Ascending aorta (tissue), 2 donors: ENCODE data around the gene NEDD9. TPM values are rescaled to one million over a fixed set of nuclear protein-coding genes. Genes with fewer than 3 reads are reported as not detected.
A peak's percentile ranks its signal among the peaks of the same experiment; 100 is the strongest.

Experiments used
- DNase-seq, 2 donors: peaks; one replicate each; pipeline ENCODE4 v3.0.0-alpha.2; 2019; ENCODE audit warnings: low spot score in 2 of 2
- H3K27ac ChIP-seq, 2 donors: fragments of 200-600 bp; sonication (generic); one replicate each; pipeline ENCODE4 v1.5.1; 2016 to 2017; ENCODE audit warnings: mild to moderate bottlenecking in 1 of 2
- H3K27me3 ChIP-seq: fragments of 200-600 bp; sonication (generic); one replicate; pipeline ENCODE4 v1.5.1; 2017
- H3K36me3 ChIP-seq, 2 donors: fragments of 200-600 bp; sonication (generic); one replicate each; pipeline ENCODE4 v1.5.1; 2016
- H3K4me1 ChIP-seq, 2 donors: fragments of 200-600 bp; sonication (generic); one replicate each; pipeline ENCODE4 v1.5.1; 2016 to 2017; ENCODE audit warnings: mild to moderate bottlenecking in 1 of 2
- H3K4me3 ChIP-seq, 2 donors: fragments of 200-600 bp; sonication (generic); one replicate each; pipeline ENCODE4 v1.5.1; 2016 to 2017; ENCODE audit warnings: mild to moderate bottlenecking in 1 of 2
- H3K9me3 ChIP-seq, 2 donors: fragments of 200-600 bp; sonication (generic); one replicate each; pipeline ENCODE4 v1.5.1; 2016
- intact Hi-C: fragments of 100-400 bp; cut with DNase I; formaldehyde crosslinking; loops from one replicate; pipeline ENCODE4 v1.15.1; 2023
- total RNA-seq: library from RNA; depleted of rRNA; stranded (reverse); fragments of >200 nt; gene quantifications from one replicate; pipeline ENCODE4 v1.1.0, GENCODE V29; 2016
- TF ChIP-seq, protein P1 (sequence below), 3 experiments: fragments of 200-600 bp in 2 of 3; fragments of 450-650 bp in 1 of 3; sonication (generic) in 2 of 3; IDR thresholded peaks; one replicate each; pipeline ENCODE4 v1.5.1; 2016 to 2019; ENCODE audit warnings: antibody characterized with exemption in 3 of 3, mild to moderate bottlenecking in 1 of 3, moderate library complexity in 1 of 3

Gene NEDD9
- total RNA-seq, 1 donor from 2014 or later = 150 TPM

DNA sequence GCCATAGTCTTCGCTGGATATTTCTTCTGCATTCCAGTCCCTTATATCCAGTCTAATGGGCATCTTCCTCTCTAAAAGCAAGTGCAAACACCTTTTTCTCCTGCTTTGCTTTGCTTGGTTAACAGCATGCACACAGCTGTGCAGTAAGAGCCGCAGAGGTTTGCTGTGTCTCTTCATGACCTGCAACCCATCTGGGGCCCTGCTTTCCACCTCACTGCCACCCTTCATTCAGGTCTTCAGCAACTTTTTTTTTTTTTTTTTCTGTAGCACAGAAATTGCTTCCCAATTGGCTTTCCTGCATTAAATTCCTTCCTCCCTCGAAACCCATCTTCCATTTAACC lies 14.4 kb downstream of the NEDD9 start:
- no peak for DNase-seq
- Histone ChIP-seq H3K9me3 (no peaks in the 10 kb centered on the region), H3K36me3 (peaks cover 10 to 64% of the 10 kb centered on the region in 2 donors), H3K27me3 (no peaks in the 10 kb centered on the region), H3K27ac (peak overlapping the region; percentile 91 to 94), H3K4me3 (peak overlapping the region in 1 of 2 donors; percentile 34), H3K4me1 (peaks cover 48 to 90% of the 10 kb centered on the region in 2 donors)
- TF ChIP-seq, protein P1, sequence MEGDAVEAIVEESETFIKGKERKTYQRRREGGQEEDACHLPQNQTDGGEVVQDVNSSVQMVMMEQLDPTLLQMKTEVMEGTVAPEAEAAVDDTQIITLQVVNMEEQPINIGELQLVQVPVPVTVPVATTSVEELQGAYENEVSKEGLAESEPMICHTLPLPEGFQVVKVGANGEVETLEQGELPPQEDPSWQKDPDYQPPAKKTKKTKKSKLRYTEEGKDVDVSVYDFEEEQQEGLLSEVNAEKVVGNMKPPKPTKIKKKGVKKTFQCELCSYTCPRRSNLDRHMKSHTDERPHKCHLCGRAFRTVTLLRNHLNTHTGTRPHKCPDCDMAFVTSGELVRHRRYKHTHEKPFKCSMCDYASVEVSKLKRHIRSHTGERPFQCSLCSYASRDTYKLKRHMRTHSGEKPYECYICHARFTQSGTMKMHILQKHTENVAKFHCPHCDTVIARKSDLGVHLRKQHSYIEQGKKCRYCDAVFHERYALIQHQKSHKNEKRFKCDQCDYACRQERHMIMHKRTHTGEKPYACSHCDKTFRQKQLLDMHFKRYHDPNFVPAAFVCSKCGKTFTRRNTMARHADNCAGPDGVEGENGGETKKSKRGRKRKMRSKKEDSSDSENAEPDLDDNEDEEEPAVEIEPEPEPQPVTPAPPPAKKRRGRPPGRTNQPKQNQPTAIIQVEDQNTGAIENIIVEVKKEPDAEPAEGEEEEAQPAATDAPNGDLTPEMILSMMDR (IDR thresholded peaks at IDR 0.05) = no peak
- intact Hi-C loops = no loop called here

DNA sequence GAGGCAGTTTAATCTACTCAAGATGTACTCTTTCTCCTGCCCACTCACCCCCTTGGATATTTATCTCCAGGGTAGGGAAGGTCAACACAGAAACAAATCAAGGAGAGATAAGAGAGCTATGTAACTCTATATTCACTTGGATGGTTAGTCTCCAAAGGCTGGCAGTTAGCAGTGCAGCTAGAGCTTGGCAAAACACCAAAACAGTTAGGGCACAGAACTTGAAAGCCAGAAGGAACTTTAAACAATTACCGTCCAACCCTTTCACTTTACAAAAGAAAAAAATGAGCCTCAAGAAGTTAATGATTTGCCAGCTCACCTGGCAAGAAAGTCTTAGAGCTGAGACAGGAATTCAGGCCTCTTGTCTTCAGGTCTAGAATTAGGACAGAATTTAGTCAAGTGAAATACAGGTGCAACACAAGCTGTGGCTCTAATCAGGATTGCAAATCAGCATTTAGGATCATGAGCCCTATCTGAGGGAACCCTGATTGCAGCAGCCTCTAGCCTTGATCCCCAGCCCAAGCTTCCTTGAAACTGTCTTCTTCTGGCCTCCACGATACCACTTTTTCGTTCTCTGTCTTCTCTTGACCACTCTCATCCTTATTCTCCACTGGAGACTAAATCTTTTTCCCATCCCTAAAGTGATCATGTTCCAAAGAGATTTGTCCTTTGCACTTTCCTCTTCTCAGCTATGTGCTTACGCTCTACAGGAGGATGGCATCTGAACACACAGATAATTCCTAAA lies 14.9 kb downstream of the NEDD9 start:
- Histone ChIP-seq H3K9me3 (no peaks in the 10 kb centered on the region), H3K4me1 (peaks cover 45 to 90% of the 10 kb centered on the region in 2 donors), H3K36me3 (peaks cover 15 to 64% of the 10 kb centered on the region in 2 donors), H3K27me3 (no peaks in the 10 kb centered on the region), H3K4me3 (peak overlapping the region; percentile 6 to 34), H3K27ac (peak overlapping the region; percentile 91 to 94)
- intact Hi-C loops = no loop called here
- DNase-seq = no peak
- TF ChIP-seq, protein P1 (IDR thresholded peaks at IDR 0.05) = no peak

DNA sequence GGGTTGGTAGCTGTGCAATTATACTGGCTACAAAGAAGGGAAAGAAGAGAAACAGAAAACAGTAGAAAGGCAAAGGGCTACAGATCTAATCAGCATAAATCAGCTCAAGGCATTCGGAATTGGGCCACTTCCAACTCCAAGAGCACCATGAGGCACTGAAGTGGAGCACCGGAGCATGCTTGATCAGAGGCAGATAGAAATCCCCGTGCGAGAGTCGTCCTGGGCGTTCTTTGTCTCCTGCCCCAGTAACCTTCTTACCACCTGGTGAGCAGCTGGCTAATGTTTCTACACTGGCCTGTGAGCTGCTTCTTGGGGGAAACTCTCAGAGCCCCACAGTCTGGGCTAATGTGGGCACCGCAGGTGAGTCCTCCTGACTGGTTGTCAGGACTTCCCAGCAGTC lies 16.7 kb downstream of the NEDD9 start:
- DNase-seq = no peak
- peak overlapping the region; percentile 91 to 94 for H3K27ac ChIP-seq
- H3K4me1 ChIP-seq = peaks cover 49 to 91% of the 10 kb centered on the region in 2 donors
- TF ChIP-seq, protein P1 (IDR thresholded peaks at IDR 0.05) = no peak
- H3K27me3 ChIP-seq = no peaks in the 10 kb centered on the region
- no peaks in the 10 kb centered on the region for H3K9me3 ChIP-seq
- H3K36me3 ChIP-seq = peaks cover 23 to 67% of the 10 kb centered on the region in 2 donors
- intact Hi-C loops = loop anchor here (2.0 kb wide), 1 partner anchor 15 kb away; no protein-coding TSS in a partner anchor
- H3K4me3 ChIP-seq = peak overlapping the region; percentile 29 to 32

DNA sequence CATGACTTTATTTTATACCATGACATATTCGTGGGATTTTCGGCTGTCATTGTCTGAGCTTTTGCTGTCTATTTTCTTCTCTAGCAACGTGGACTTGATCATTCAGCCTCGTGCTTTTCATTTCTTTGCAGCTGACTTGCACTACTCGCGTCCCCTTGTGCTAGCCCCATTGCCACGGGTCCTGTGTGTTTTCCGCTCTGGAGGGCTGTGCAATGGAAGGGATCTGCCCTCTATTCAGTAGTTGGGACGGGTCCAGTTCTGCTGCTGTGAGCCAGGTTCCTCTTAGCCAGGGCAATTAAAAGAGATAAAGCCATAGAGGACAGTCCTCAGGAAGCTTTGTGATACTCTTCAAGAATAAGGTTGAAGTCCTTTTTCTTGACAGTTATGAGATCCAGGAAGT lies 17.6 kb downstream of the NEDD9 start:
- intact Hi-C loops = loop anchor here (2.0 kb wide), 1 partner anchor 16 kb away; no protein-coding TSS in a partner anchor
- peaks cover 53 to 92% of the 10 kb centered on the region in 2 donors for H3K4me1 ChIP-seq
- peaks cover 26 to 63% of the 10 kb centered on the region in 2 donors for H3K36me3 ChIP-seq
- TF ChIP-seq, protein P1 (IDR thresholded peaks at IDR 0.05) = no peak
- peak overlapping the region; percentile 5 to 32 for H3K4me3 ChIP-seq
- peak overlapping the region; percentile 91 to 94 for H3K27ac ChIP-seq
- H3K9me3 ChIP-seq = no peaks in the 10 kb centered on the region
- no peaks in the 10 kb centered on the region for H3K27me3 ChIP-seq
- DNase-seq = no peak

DNA sequence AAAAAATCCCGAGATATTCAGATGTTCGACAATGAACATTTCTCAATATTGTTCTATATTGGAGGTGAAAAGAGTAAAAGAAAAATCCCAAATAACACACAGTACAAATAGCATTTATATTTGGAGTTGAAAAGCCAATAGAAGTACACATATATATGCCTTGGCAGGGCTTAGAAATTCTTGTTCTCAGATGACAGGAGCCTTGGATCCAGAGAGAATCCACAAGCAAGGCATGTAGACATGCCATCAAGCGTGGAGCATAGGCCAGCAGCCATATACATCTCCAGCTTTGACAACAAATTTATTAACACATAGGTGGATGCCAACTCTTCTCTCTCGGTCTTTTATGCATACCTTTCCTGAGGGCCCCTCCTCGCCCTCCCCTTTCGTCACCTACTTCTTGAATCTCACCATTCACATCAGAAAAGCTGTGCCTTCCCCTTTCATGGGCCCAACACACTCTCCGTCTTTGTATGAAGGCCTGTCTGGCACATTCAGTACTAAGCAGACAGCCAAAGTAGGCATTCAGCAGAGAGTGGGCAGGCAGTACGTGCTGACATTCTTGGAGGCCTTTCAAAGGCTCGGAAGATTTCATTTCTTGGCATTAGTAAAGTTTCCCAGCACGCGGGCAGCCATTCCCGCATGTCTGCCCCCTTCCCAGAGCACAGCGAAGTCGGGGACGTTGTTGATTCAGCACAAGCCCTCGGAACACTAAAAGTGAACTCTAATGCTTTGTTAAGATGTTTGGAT lies 18.2 kb downstream of the NEDD9 start:
- Histone ChIP-seq H3K9me3 (no peaks in the 10 kb centered on the region), H3K27me3 (no peaks in the 10 kb centered on the region), H3K27ac (peak overlapping the region; percentile 91 to 94), H3K4me3 (peak overlapping the region; percentile 5 to 32), H3K36me3 (peaks cover 27 to 57% of the 10 kb centered on the region in 2 donors), H3K4me1 (peaks cover 50 to 90% of the 10 kb centered on the region in 2 donors)
- TF ChIP-seq, protein P1 (IDR thresholded peaks at IDR 0.05) = no peak
- intact Hi-C loops = loop anchor here (2.0 kb wide), 1 partner anchor 17 kb away; no protein-coding TSS in a partner anchor
- peak in 1 of 2 donors; percentile 88 for DNase-seq
